ENCODE results near the gene CTPS2. TPM values are rescaled to one million over a fixed set of nuclear protein-coding genes. Genes with fewer than 3 reads are reported as not detected.

The CTPS2 gene
- total RNA-seq, 1 experiment from 2014 or later = 9.6 TPM

GRCh38 chrX:16610121-16610621, 102.3 kb downstream of the CTPS2 start:
- H3K9ac ChIP-seq (ENCODE audit: low read length) = no peak overlapping the region
- RAD21 ChIA-PET (ENCODE audit: low non-redundant PET in 1 of 2, low total read pairs in 2 of 2, uncharacterized antibody in 2 of 2, unreplicated experiment in 2 of 2) = no interaction called here
- H3K4me2 ChIP-seq (ENCODE audit: low read length) = no peak overlapping the region

GRCh38 chrX:16606142-16606720, 106.2 kb downstream of the CTPS2 start:
- Histone ChIP-seq H2AFZ (ENCODE audit: low read depth, low read length, poor library complexity, severe bottlenecking) (no peak overlapping the region), H3K4me2 (ENCODE audit: low read length) (no peak overlapping the region), H4K20me1 (ENCODE audit: insufficient read depth) (no peaks in the 10 kb centered on the region), H3K36me3 (ENCODE audit: control insufficient read depth in 1 of 2, insufficient read depth in 2 of 2, low read length in 2 of 2) (no peaks in the 10 kb centered on the region), H3K4me1 (ENCODE audit: control insufficient read depth in 1 of 2, insufficient read depth in 2 of 2, low read length in 2 of 2) (no peaks in the 10 kb centered on the region), H3K4me3 (replicated peaks in 1 of 2; ENCODE audit: low read depth in 1 of 2, low read length in 2 of 2) (no peak overlapping the region), H3K27me3 (ENCODE audit: insufficient read depth, low read length) (no peaks in the 10 kb centered on the region), H3K9me3 (ENCODE audit: control insufficient read depth in 1 of 2, insufficient read depth in 1 of 2, low read depth in 1 of 2, low read length in 2 of 2) (no peaks in the 10 kb centered on the region), H3K9ac (ENCODE audit: low read length) (no peak overlapping the region), H3K9me2 (ENCODE audit: insufficient read depth) (no peaks in the 10 kb centered on the region), H3K79me2 (ENCODE audit: insufficient read depth, low read length) (no peaks in the 10 kb centered on the region), H3K27ac (ENCODE audit: low read depth, low read length) (no peak overlapping the region)
- intact Hi-C loops (cut with micrococcal nuclease) = no loop called here
- RAD21 ChIA-PET (ENCODE audit: low non-redundant PET in 1 of 2, low total read pairs in 2 of 2, uncharacterized antibody in 2 of 2, unreplicated experiment in 2 of 2) = no interaction called here
- CTCF ChIA-PET = no interaction called here
- ATAC-seq (no peak), DNase-seq (ENCODE audit: low read depth, low spot score) (no peak)
- no TSS peak for BruUV-seq (replicated peaks)
- POLR2A ChIA-PET = no interaction called here
- TF ChIP-seq POLR2AphosphoS5 (IDR thresholded peaks at IDR 0.05; ENCODE audit: low read depth, low read length) (no peak), RAD21 (IDR thresholded peaks at IDR 0.05; ENCODE audit: low read depth) (no peak), SP1 (IDR thresholded peaks at IDR 0.05; ENCODE audit: low read depth) (no peak), FOSL1 (IDR thresholded peaks at IDR 0.05; ENCODE audit: low read depth) (no peak), ELF1 (IDR thresholded peaks at IDR 0.05; ENCODE audit: borderline replicate concordance, low read depth) (no peak), EZH2 (IDR thresholded peaks at IDR 0.05) (no peak), ZFX (IDR thresholded peaks at IDR 0.05) (no peak), EZH2phosphoT487 (IDR thresholded peaks at IDR 0.05; ENCODE audit: borderline replicate concordance) (no peak), EGR1 (IDR thresholded peaks at IDR 0.05; ENCODE audit: low read depth) (no peak), YY1 (IDR thresholded peaks at IDR 0.05; ENCODE audit: extremely low read depth, insufficient replicate concordance, low read depth, low read length) (no peak)
- TF ChIP-seq, protein P1, sequence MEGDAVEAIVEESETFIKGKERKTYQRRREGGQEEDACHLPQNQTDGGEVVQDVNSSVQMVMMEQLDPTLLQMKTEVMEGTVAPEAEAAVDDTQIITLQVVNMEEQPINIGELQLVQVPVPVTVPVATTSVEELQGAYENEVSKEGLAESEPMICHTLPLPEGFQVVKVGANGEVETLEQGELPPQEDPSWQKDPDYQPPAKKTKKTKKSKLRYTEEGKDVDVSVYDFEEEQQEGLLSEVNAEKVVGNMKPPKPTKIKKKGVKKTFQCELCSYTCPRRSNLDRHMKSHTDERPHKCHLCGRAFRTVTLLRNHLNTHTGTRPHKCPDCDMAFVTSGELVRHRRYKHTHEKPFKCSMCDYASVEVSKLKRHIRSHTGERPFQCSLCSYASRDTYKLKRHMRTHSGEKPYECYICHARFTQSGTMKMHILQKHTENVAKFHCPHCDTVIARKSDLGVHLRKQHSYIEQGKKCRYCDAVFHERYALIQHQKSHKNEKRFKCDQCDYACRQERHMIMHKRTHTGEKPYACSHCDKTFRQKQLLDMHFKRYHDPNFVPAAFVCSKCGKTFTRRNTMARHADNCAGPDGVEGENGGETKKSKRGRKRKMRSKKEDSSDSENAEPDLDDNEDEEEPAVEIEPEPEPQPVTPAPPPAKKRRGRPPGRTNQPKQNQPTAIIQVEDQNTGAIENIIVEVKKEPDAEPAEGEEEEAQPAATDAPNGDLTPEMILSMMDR (IDR thresholded peaks at IDR 0.05 in 2 of 3, conservative IDR thresholded peaks at IDR 0.05 in 1 of 3; ENCODE audit: borderline replicate concordance in 1 of 3, insufficient read depth in 1 of 3, low read depth in 2 of 3, low read length in 2 of 3) = no peak

More at GRCh38 chrX:16610121-16610621, 102.3 kb downstream of the CTPS2 start:
- DNase-seq (ENCODE audit: low read depth, low spot score) (no peak), ATAC-seq (no peak)
- Histone ChIP-seq H3K9me2 (ENCODE audit: insufficient read depth) (no peaks in the 10 kb centered on the region), H3K79me2 (ENCODE audit: insufficient read depth, low read length) (no peaks in the 10 kb centered on the region), H2AFZ (ENCODE audit: low read depth, low read length, poor library complexity, severe bottlenecking) (no peak overlapping the region), H3K36me3 (ENCODE audit: control insufficient read depth in 1 of 2, insufficient read depth in 2 of 2, low read length in 2 of 2) (no peaks in the 10 kb centered on the region), H3K9me3 (ENCODE audit: control insufficient read depth in 1 of 2, insufficient read depth in 1 of 2, low read depth in 1 of 2, low read length in 2 of 2) (no peaks in the 10 kb centered on the region), H3K27ac (ENCODE audit: low read depth, low read length) (no peak overlapping the region), H3K4me1 (ENCODE audit: control insufficient read depth in 1 of 2, insufficient read depth in 2 of 2, low read length in 2 of 2) (no peaks in the 10 kb centered on the region), H4K20me1 (ENCODE audit: insufficient read depth) (no peaks in the 10 kb centered on the region), H3K4me3 (replicated peaks in 1 of 2; ENCODE audit: low read depth in 1 of 2, low read length in 2 of 2) (no peak overlapping the region), H3K27me3 (ENCODE audit: insufficient read depth, low read length) (no peaks in the 10 kb centered on the region)
- CTCF ChIA-PET = no interaction called here
- TF ChIP-seq, protein P1 (IDR thresholded peaks at IDR 0.05 in 2 of 3, conservative IDR thresholded peaks at IDR 0.05 in 1 of 3; ENCODE audit: borderline replicate concordance in 1 of 3, insufficient read depth in 1 of 3, low read depth in 2 of 3, low read length in 2 of 3) = no peak
- TF ChIP-seq EZH2phosphoT487 (IDR thresholded peaks at IDR 0.05; ENCODE audit: borderline replicate concordance) = no peak
- intact Hi-C loops (cut with micrococcal nuclease) = no loop called here
- POLR2A ChIA-PET = no interaction called here
- no TSS peak for BruUV-seq (replicated peaks)

All from HCT116 (cell line).